ENCODE data around the gene PLEKHO1.

Gene PLEKHO1, protein sequence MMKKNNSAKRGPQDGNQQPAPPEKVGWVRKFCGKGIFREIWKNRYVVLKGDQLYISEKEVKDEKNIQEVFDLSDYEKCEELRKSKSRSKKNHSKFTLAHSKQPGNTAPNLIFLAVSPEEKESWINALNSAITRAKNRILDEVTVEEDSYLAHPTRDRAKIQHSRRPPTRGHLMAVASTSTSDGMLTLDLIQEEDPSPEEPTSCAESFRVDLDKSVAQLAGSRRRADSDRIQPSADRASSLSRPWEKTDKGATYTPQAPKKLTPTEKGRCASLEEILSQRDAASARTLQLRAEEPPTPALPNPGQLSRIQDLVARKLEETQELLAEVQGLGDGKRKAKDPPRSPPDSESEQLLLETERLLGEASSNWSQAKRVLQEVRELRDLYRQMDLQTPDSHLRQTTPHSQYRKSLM
- total RNA-seq: 58.3 to 342 (median 96.8) reads per million in 9 experiments

DNA sequence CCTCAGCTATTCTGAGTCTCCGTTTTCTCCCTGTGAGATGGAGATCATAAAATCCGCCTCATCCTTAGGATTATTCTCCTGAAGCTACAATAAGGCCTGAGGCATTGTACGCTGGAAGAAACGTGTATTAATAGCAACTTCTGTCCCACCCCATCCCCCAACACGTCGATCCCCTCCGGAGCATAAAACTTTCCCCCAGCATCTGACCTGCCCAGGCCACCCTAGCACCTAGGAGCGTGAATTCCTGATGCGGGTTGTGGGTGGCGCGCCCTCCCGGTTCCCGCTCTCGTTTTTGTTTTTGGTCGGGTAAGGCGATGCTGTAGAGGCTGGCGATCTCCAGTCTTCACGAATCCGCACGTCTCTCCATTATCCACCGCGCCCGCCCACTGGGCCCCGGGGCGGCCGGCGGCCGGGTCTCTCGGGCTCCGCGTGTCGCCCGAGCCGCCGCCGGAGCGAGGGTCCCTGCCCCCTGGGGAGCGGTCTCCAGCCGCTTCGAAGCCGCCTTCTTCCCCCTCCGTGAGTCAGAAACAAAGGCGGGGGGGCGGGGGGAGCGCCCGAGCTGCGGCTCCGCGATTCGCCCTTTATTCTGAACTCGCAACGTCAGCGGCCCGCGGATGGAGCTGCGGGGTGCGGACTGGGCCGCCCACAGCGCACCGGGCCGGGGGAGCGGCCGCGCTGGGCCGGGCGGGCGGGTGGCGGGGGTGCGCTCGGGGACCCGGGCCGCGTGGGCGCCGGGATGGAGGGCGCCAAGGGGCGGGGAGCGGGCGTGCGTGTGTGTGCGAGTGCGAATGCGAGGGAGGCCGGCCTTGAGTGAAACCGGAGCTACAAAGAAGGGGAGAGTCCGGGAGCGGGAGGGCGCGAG, at the start of gene PLEKHO1:
PLEKHO1 (plus strand) TSS at position 646 of the 862 bp plus-strand sequence. CDS start 342 bp downstream, outside the sequence.
- Mint-ChIP-seq H3K36me3 (ENCODE audit: insufficient read depth) (peaks cover 31% of the 10 kb centered on the region), H3K4me1 (ENCODE audit: low read depth in 2 of 2) (peaks cover 33 to 42% of the 10 kb centered on the region in 2 donors), H3K27me3 (no peaks in the 10 kb centered on the region), H3K4me3 (peak within 1 kb of the TSS; percentile 95 to 97), H3K9me3 (no peaks in the 10 kb centered on the region), H3K27ac (peak within 1 kb of the TSS; percentile 97)
- peak; percentile 72 for ATAC-seq (replicated peaks)
- DNase-seq: peak; percentile 57 to 63 (median 63)

DNA sequence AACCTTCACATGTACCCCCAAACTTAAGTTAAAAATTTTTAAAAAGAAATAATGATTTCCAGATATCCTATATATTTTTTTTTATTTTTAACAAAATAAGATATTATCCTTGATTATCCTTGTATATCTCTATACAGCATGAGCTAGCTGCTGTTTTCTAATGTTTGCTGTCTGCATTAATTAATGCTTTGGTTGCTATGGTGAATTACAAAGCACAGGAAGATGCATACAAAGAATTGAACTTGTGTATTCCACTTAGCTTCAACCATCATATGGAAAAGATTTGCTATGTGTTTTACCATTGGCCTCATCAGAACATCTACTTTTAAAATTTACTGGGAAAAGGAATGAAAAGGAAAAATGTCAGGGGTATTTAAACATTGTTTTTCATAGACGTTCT, 46.7 kb upstream of the PLEKHO1 start:
- H3K27me3 Mint-ChIP-seq: no peaks in the 10 kb centered on the region
- ATAC-seq (replicated peaks): no peak
- no peaks in the 10 kb centered on the region for H3K9me3 Mint-ChIP-seq

DNA sequence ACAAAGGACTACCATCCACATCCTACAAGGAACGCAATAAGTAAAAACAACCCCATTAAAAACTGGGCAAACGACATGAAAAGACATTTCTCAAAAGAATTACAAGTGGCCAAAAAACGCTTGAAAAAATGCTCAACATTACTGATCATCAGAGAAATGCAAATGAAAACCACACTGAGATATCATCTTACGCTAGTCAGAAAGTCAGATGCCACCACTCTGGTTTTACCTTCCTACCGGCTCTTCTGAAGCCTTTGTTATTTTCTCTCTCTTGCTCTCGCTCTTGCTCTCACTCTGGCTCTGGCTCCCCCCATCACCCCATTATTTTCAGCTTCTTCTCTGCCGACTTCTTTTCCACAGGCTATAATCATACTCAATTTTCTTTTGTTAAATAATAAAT, 43.4 kb upstream of the PLEKHO1 start:
- ATAC-seq (replicated peaks): peak; percentile 72
- Mint-ChIP-seq H3K4me3 (peak overlapping the region in 1 of 2 donors; percentile 32), H3K27me3 (no peaks in the 10 kb centered on the region), H3K9me3 (no peaks in the 10 kb centered on the region), H3K27ac (peak overlapping the region; percentile 73 to 80), H3K4me1 (ENCODE audit: low read depth in 2 of 2) (peaks cover 35 to 55% of the 10 kb centered on the region in 2 donors), H3K36me3 (ENCODE audit: insufficient read depth) (peaks cover 4% of the 10 kb centered on the region)
- DNase-seq: peak in 1 of 3 experiments; percentile 4

More for the DNA sequence above, 46.7 kb upstream of the PLEKHO1 start:
- H3K36me3 Mint-ChIP-seq (ENCODE audit: insufficient read depth): no peaks in the 10 kb centered on the region
- no peak overlapping the region for H3K4me3 Mint-ChIP-seq
- peak overlapping the region; percentile 13 to 60 for H3K27ac Mint-ChIP-seq
- no peak for DNase-seq
- H3K4me1 Mint-ChIP-seq (ENCODE audit: low read depth in 2 of 2): peaks cover 17 to 32% of the 10 kb centered on the region in 2 donors

DNA sequence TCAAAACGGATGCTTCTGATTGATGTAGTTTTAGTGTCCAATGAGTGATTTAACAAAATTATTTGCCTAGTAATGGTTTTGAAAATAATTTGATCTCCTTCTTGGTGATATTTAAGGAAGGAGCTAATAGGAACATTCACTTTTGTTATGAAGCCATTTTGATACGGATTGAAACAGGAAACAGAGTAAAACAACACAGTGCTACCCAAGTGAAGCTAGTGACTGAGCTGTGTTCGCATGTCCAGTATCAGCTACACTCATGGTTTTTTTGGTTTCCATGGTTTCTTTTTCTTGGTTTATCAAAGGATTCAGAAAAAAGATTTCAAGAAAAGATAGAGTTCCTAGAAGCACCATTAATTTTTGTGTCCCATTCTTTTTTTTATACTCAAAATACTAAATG, 40.1 kb upstream of the PLEKHO1 start:
- no peak for DNase-seq
- peaks cover 38 to 52% of the 10 kb centered on the region in 2 donors for H3K4me1 Mint-ChIP-seq (ENCODE audit: low read depth in 2 of 2)
- H3K27me3 Mint-ChIP-seq: no peaks in the 10 kb centered on the region
- H3K4me3 Mint-ChIP-seq: peak overlapping the region; percentile 64 to 68
- no peaks in the 10 kb centered on the region for H3K9me3 Mint-ChIP-seq
- H3K36me3 Mint-ChIP-seq (ENCODE audit: insufficient read depth): peaks cover 7% of the 10 kb centered on the region
- peak; percentile 68 for ATAC-seq (replicated peaks)
- H3K27ac Mint-ChIP-seq: peak overlapping the region; percentile 76 to 80

DNA sequence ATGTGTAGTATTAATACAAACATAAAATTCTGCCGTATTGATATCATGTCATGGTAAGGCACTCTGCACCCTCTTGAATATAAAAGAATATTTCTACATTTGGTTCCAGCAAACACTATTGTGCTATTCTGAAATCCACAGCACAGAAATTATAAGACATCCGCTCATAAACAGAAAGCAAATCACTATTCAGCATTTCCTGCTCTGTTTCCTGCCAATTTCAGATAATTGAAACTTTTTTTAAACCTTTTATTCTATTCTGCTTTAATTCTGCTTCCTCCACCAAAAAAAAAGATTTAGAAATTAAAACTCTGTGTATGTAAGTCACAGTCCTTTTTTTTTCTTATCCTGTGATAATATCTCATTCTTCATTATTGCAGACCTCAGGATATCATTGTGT, 39.6 kb upstream of the PLEKHO1 start:
- Mint-ChIP-seq H3K27me3 (no peaks in the 10 kb centered on the region), H3K27ac (peak overlapping the region; percentile 76 to 80), H3K9me3 (peaks cover 2 to 3% of the 10 kb centered on the region in 2 donors), H3K36me3 (ENCODE audit: insufficient read depth) (peaks cover 7% of the 10 kb centered on the region), H3K4me1 (ENCODE audit: low read depth in 2 of 2) (peaks cover 35 to 49% of the 10 kb centered on the region in 2 donors), H3K4me3 (peak overlapping the region; percentile 64 to 68)
- ATAC-seq (replicated peaks) (peak; percentile 52), DNase-seq (no peak)

DNA sequence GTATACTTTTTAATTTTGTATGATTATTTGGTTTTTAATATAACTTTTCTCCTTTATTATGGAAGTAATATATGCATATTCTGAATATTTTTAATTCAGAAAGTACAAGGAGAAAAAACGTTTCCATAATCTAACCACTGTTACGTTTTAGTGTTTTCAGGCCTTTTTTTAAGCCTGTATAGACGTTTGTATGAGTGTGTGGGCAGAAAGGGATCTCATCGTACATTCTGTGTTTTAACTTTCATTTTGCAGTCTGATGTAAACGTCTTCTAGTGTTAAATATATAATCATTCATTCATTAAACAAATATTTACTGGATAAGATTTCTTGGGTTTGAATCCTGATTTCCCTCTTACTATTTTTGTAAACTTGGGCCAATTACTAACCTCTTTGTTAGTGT, 38.0 kb upstream of the PLEKHO1 start:
- Mint-ChIP-seq H3K27me3 (no peaks in the 10 kb centered on the region), H3K4me1 (ENCODE audit: low read depth in 2 of 2) (peaks cover 29 to 34% of the 10 kb centered on the region in 2 donors), H3K4me3 (peak overlapping the region; percentile 64 to 68), H3K27ac (peak overlapping the region; percentile 76 to 80), H3K36me3 (ENCODE audit: insufficient read depth) (peaks cover 7% of the 10 kb centered on the region), H3K9me3 (peaks cover 2 to 9% of the 10 kb centered on the region in 2 donors)
- DNase-seq (no peak), ATAC-seq (replicated peaks) (no peak)

DNA sequence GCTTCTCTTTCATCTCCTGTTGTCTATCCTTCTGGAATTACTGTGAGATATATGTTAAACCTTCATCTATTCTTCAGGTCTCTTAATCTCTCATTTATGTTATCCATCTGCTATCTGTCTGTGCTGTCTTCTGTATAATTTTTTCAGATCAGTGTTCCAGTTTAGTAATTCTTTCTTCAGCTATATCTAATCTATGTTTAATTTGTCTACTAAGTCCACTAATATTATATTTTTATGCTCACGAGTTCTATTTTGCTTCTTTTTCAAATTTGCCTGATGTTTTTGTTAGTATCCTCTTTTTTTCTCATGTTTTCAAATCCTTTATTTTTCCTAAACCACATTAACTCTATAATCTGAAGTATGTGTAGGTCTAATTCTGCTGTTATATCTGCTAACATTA, 34.6 kb upstream of the PLEKHO1 start:
- Mint-ChIP-seq H3K27ac (no peak overlapping the region), H3K36me3 (ENCODE audit: insufficient read depth) (peaks cover 16% of the 10 kb centered on the region), H3K27me3 (no peaks in the 10 kb centered on the region)

DNA sequence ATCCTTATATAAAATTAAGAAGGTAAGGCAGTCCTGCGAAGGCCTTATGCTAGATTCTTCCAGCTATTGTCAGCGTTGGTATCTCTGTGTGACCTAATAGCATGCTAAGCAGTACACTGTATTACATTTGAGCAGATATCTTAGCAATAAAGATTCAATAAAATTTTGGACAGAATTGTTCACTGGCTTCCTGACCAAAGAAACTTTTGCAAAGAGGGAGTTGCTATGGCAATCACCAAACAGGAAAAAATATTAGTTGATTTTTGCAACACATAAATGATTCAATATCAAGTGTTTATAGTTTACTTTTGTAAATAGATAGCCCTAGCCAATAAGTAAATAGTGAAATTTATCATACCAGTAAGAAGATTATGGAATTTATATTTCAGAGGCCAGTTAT, 31.0 kb upstream of the PLEKHO1 start:
- Mint-ChIP-seq H3K9me3 (peaks cover 2 to 9% of the 10 kb centered on the region in 2 donors), H3K27me3 (no peaks in the 10 kb centered on the region)

More for the DNA sequence above, 34.6 kb upstream of the PLEKHO1 start:
- no peak overlapping the region for H3K4me3 Mint-ChIP-seq
- DNase-seq (no peak), ATAC-seq (replicated peaks) (no peak)
- peaks cover 10 to 12% of the 10 kb centered on the region in 2 donors for H3K4me1 Mint-ChIP-seq (ENCODE audit: low read depth in 2 of 2)
- H3K9me3 Mint-ChIP-seq: peaks cover 2 to 9% of the 10 kb centered on the region in 2 donors

DNA sequence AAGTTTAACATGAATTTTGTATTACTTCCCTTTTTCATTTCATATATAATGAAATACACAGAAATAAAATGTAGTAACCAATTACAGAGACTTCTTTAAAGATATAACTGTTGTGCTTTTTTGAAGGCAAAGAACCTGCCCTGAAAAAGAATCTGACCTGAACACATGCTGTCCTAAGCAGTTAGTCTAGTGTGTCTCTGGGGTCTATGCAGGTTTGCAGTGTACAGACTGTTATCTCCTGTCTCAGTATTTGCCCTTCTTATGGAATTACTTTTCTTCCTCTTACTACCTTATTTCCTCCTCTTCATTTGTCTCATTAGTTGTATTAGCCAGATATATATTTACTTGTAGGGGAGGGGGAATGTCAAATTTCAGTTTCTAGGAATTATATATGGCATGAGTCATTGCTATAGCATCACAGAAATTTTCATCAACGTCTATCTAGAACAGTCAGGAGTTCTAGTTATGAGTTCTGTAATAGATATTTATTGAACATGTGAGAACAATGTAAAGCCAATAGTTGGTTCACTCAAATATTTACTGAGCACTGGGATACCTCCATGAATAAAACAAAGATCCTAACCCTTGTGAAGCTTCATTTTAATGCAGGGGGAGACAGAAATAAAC, 28.4 kb upstream of the PLEKHO1 start:
- no peak overlapping the region for H3K4me3 Mint-ChIP-seq
- peak overlapping the region; percentile 39 to 49 for H3K27ac Mint-ChIP-seq
- no peaks in the 10 kb centered on the region for H3K9me3 Mint-ChIP-seq
- no peaks in the 10 kb centered on the region for H3K27me3 Mint-ChIP-seq
- DNase-seq: no peak
- no peak for ATAC-seq (replicated peaks)
- H3K36me3 Mint-ChIP-seq (ENCODE audit: insufficient read depth): peaks cover 9% of the 10 kb centered on the region
- peaks cover 3 to 6% of the 10 kb centered on the region in 2 donors for H3K4me1 Mint-ChIP-seq (ENCODE audit: low read depth in 2 of 2)

More for the DNA sequence above, 31.0 kb upstream of the PLEKHO1 start:
- Mint-ChIP-seq H3K36me3 (ENCODE audit: insufficient read depth) (peaks cover 12% of the 10 kb centered on the region), H3K4me1 (ENCODE audit: low read depth in 2 of 2) (peaks cover 3 to 6% of the 10 kb centered on the region in 2 donors), H3K4me3 (no peak overlapping the region), H3K27ac (peak overlapping the region; percentile 17 to 28)
- DNase-seq (no peak), ATAC-seq (replicated peaks) (peak; percentile 35)

DNA sequence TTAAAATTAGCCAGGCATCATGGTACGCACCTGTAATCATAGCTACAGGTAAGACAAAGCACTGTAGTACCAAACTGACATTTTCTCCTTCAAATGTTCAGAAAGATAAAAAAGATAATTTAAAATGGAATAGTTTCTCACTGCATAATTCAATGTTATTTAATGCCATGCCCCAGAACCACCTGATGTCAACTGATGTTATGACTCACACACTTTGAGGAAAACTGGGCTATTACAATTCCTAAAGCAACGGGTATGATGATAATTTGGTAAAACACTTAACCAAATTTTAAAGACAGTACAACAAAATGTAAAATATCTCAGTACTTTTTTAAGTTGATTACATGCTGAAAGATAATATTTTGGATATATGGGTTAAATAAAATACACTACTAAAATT, 22.9 kb upstream of the PLEKHO1 start:
- Mint-ChIP-seq H3K4me1 (ENCODE audit: low read depth in 2 of 2) (peaks cover 0 to 2% of the 10 kb centered on the region in 2 donors), H3K27ac (no peak overlapping the region), H3K4me3 (no peak overlapping the region), H3K27me3 (no peaks in the 10 kb centered on the region), H3K36me3 (ENCODE audit: insufficient read depth) (no peaks in the 10 kb centered on the region), H3K9me3 (no peaks in the 10 kb centered on the region)
- DNase-seq (no peak), ATAC-seq (replicated peaks) (no peak)

DNA sequence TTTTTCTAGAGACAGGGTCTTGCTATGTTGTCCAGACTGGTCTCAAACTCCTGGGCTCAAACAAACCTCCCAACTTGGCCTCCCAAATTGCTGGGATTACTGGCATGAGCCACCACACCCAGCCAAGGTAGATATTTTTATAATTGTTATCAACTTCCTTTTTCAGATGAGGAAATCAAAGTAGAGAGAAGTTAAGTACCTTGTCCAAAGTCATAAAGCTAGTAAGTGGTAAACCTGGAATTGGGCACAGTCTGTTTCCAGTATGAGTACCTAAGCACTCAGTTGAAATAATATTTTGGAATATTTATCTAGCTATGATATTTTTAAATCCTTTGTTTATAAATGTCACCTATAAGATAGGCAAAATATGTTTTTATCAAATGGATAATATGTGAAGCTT, 22.3 kb upstream of the PLEKHO1 start:
- H3K27me3 Mint-ChIP-seq: no peaks in the 10 kb centered on the region
- no peaks in the 10 kb centered on the region for H3K36me3 Mint-ChIP-seq (ENCODE audit: insufficient read depth)
- H3K4me1 Mint-ChIP-seq (ENCODE audit: low read depth in 2 of 2): peaks cover 0 to 1% of the 10 kb centered on the region in 2 donors
- H3K27ac Mint-ChIP-seq: no peak overlapping the region
- DNase-seq (no peak), ATAC-seq (replicated peaks) (no peak)
- no peaks in the 10 kb centered on the region for H3K9me3 Mint-ChIP-seq
- no peak overlapping the region for H3K4me3 Mint-ChIP-seq

DNA sequence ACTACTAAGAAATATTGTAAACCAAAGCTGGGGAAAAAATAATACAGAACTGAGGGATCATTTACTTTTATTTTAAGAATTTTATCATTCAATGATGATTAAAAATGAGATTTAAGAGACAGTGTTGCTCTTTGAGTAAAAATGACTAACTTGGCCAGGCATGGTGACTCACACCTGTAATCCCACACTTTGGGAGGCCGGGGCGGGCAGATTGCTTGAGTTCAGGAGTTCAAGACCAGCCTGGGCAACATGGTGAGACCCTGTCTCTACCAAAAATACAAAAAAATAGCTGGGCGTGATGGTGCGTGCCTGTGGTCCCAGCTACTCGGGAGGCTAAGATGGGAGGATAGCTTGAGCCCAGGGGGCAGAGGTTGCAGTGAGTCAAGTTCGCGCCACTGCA, 21.8 kb upstream of the PLEKHO1 start:
- ATAC-seq (replicated peaks): no peak
- no peak for DNase-seq
- Mint-ChIP-seq H3K27ac (no peak overlapping the region), H3K36me3 (ENCODE audit: insufficient read depth) (no peaks in the 10 kb centered on the region), H3K27me3 (no peaks in the 10 kb centered on the region), H3K4me1 (ENCODE audit: low read depth in 2 of 2) (peaks cover 2 to 4% of the 10 kb centered on the region in 2 donors), H3K9me3 (no peaks in the 10 kb centered on the region), H3K4me3 (no peak overlapping the region)

DNA sequence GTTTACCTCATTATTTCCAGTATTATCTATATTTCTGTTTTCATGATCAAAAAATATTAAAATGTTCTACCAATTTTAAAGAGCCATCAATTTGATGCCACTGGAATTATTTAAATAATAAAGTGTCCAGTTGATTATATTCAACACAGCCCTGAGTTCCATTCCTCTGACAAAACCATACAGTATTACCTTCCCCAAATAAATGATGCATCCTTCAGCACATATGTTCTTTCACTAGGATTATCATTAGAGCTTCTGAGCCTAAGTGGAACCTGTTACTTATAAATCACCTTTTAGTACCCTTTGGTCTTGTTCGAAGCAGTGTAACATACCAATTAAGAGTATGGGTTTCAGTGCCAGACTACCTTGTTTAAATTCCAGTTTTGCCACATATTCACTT, 17.3 kb upstream of the PLEKHO1 start:
- ATAC-seq (replicated peaks): no peak
- Mint-ChIP-seq H3K4me3 (no peak overlapping the region), H3K27me3 (no peaks in the 10 kb centered on the region)

More for the DNA sequence above, 17.3 kb upstream of the PLEKHO1 start:
- peaks cover 5% of the 10 kb centered on the region for H3K36me3 Mint-ChIP-seq (ENCODE audit: insufficient read depth)
- peaks cover 2 to 4% of the 10 kb centered on the region in 2 donors for H3K4me1 Mint-ChIP-seq (ENCODE audit: low read depth in 2 of 2)
- no peak overlapping the region for H3K27ac Mint-ChIP-seq
- no peak for DNase-seq
- no peaks in the 10 kb centered on the region for H3K9me3 Mint-ChIP-seq

Data from effector memory CD8-positive, alpha-beta T cell (primary cell).